ENCODE results near the gene NPHS1. TPM values are rescaled to one million over a fixed set of nuclear protein-coding genes. Genes with fewer than 3 reads are reported as not detected.

NPHS1 gene
- total and polyA plus RNA-seq, 2 of the 8 experiments (the other 6 are each of a cell fraction or from before 2014, with no cell fraction given), result 1.3 to 1.4 TPM

Small RNAs within 50 kb of the gene (small RNA-seq; reads per million reads assigned to genes)
- gene RN7SL402P (ENCODE audit: insufficient read depth), result not detected

Other genes starting within 250 kb of the NPHS1 start
- gene HAUS5, start 239.8 kb downstream of the NPHS1 start, total RNA-seq (2021; fragmentation: NEBNext Ultra II Directional; extraction: Animal tissue kit (Norgen Biotek cat#: 25700)), result 18.9 and 25.7 TPM in 2 replicates
- gene HAUS5, start 239.8 kb downstream of the NPHS1 start, polyA plus RNA-seq (2011; rRNA removed), result 13.8 and 20.1 TPM in 2 replicates
- 80.8 and 83.3 TPM in 2 replicates for gene RBM42, start 223.5 kb downstream of the NPHS1 start, total RNA-seq (2021; fragmentation: NEBNext Ultra II Directional; extraction: Animal tissue kit (Norgen Biotek cat#: 25700))
- gene RBM42, start 223.5 kb downstream of the NPHS1 start, polyA plus RNA-seq (2011; rRNA removed), result 59.8 and 83.6 TPM in 2 replicates
- gene ETV2, start 210.8 kb downstream of the NPHS1 start, total RNA-seq (2021; fragmentation: NEBNext Ultra II Directional; extraction: Animal tissue kit (Norgen Biotek cat#: 25700)), result 0.88 and 1.8 TPM in 2 replicates
- 1.3 and 2.3 TPM in 2 replicates for gene ETV2, start 210.8 kb downstream of the NPHS1 start, polyA plus RNA-seq (2011; rRNA removed)
- gene COX6B1, start 204.2 kb downstream of the NPHS1 start, total RNA-seq (2021; fragmentation: NEBNext Ultra II Directional; extraction: Animal tissue kit (Norgen Biotek cat#: 25700)), result 436 and 437 TPM in 2 replicates
- gene COX6B1, start 204.2 kb downstream of the NPHS1 start, polyA plus RNA-seq (2011; rRNA removed), result 884 and 1,052 TPM in 2 replicates
- gene UPK1A, start 186.0 kb downstream of the NPHS1 start, total RNA-seq (2021; fragmentation: NEBNext Ultra II Directional; extraction: Animal tissue kit (Norgen Biotek cat#: 25700)), result 0.56 and 0.61 TPM in 2 replicates
- gene UPK1A, start 186.0 kb downstream of the NPHS1 start, polyA plus RNA-seq (2011; rRNA removed), result 9.8 and 9.9 TPM in 2 replicates
- 0.42 and 0.50 TPM in 2 replicates for gene ZBTB32, start 147.9 kb downstream of the NPHS1 start, total RNA-seq (2021; fragmentation: NEBNext Ultra II Directional; extraction: Animal tissue kit (Norgen Biotek cat#: 25700))
- 0.11 and 0.17 TPM in 2 replicates for gene ZBTB32, start 147.9 kb downstream of the NPHS1 start, polyA plus RNA-seq (2011; rRNA removed)
- 38.6 and 41.5 TPM in 2 replicates for gene KMT2B, start 134.5 kb downstream of the NPHS1 start, total RNA-seq (2021; fragmentation: NEBNext Ultra II Directional; extraction: Animal tissue kit (Norgen Biotek cat#: 25700))
- gene KMT2B, start 134.5 kb downstream of the NPHS1 start, polyA plus RNA-seq (2011; rRNA removed), result 26.7 and 42.2 TPM in 2 replicates
- gene IGFLR1, start 110.1 kb downstream of the NPHS1 start, total RNA-seq (2021; fragmentation: NEBNext Ultra II Directional; extraction: Animal tissue kit (Norgen Biotek cat#: 25700)), result 8.4 and 12.2 TPM in 2 replicates
- gene IGFLR1, start 110.1 kb downstream of the NPHS1 start, polyA plus RNA-seq (2011; rRNA removed), result 28.9 and 40.3 TPM in 2 replicates
- 15.1 and 18.5 TPM in 2 replicates for gene U2AF1L4, start 107.1 kb downstream of the NPHS1 start, total RNA-seq (2021; fragmentation: NEBNext Ultra II Directional; extraction: Animal tissue kit (Norgen Biotek cat#: 25700))
- gene U2AF1L4, start 107.1 kb downstream of the NPHS1 start, polyA plus RNA-seq (2011; rRNA removed), result 32.7 TPM in 2 replicates
- gene PSENEN, start 106.9 kb downstream of the NPHS1 start, total RNA-seq (2021; fragmentation: NEBNext Ultra II Directional; extraction: Animal tissue kit (Norgen Biotek cat#: 25700)), result 75.3 and 80.2 TPM in 2 replicates
- 66.7 and 73.9 TPM in 2 replicates for gene PSENEN, start 106.9 kb downstream of the NPHS1 start, polyA plus RNA-seq (2011; rRNA removed)
- 2.9 and 3.8 TPM in 2 replicates for gene LIN37, start 103.9 kb downstream of the NPHS1 start, total RNA-seq (2021; fragmentation: NEBNext Ultra II Directional; extraction: Animal tissue kit (Norgen Biotek cat#: 25700))
- 8.5 and 9.8 TPM in 2 replicates for gene LIN37, start 103.9 kb downstream of the NPHS1 start, polyA plus RNA-seq (2011; rRNA removed)
- 0.44 TPM in 1 of 2 replicates, not detected in the other for gene HSPB6, start 95.5 kb downstream of the NPHS1 start, total RNA-seq (2021; fragmentation: NEBNext Ultra II Directional; extraction: Animal tissue kit (Norgen Biotek cat#: 25700))
- gene HSPB6, start 95.5 kb downstream of the NPHS1 start, polyA plus RNA-seq (2011; rRNA removed), result 0.91 and 1.6 TPM in 2 replicates
- 20.8 and 28.9 TPM in 2 replicates for gene PROSER3, start 94.3 kb downstream of the NPHS1 start, total RNA-seq (2021; fragmentation: NEBNext Ultra II Directional; extraction: Animal tissue kit (Norgen Biotek cat#: 25700))
- gene PROSER3, start 94.3 kb downstream of the NPHS1 start, polyA plus RNA-seq (2011; rRNA removed), result 17.8 and 27.8 TPM in 2 replicates
- 25.0 and 25.2 TPM in 2 replicates for gene ARHGAP33, start 76.9 kb downstream of the NPHS1 start, total RNA-seq (2021; fragmentation: NEBNext Ultra II Directional; extraction: Animal tissue kit (Norgen Biotek cat#: 25700))
- gene ARHGAP33, start 76.9 kb downstream of the NPHS1 start, polyA plus RNA-seq (2011; rRNA removed), result 6.5 and 11.2 TPM in 2 replicates
- gene PRODH2, start 39.7 kb downstream of the NPHS1 start, total RNA-seq (2021; fragmentation: NEBNext Ultra II Directional; extraction: Animal tissue kit (Norgen Biotek cat#: 25700)), result not detected in 2 replicates
- gene PRODH2, start 39.7 kb downstream of the NPHS1 start, polyA plus RNA-seq (2011; rRNA removed), result not detected in 2 replicates
- gene KIRREL2, start 4.4 kb upstream of the NPHS1 start, total RNA-seq (2021; fragmentation: NEBNext Ultra II Directional; extraction: Animal tissue kit (Norgen Biotek cat#: 25700)), result 4.6 TPM in 2 replicates
- gene KIRREL2, start 4.4 kb upstream of the NPHS1 start, polyA plus RNA-seq (2011; rRNA removed), result 2.4 and 3.3 TPM in 2 replicates
- gene APLP1, start 16.1 kb upstream of the NPHS1 start, total RNA-seq (2021; fragmentation: NEBNext Ultra II Directional; extraction: Animal tissue kit (Norgen Biotek cat#: 25700)), result 22.0 and 22.2 TPM in 2 replicates
- gene APLP1, start 16.1 kb upstream of the NPHS1 start, polyA plus RNA-seq (2011; rRNA removed), result 19.9 and 32.4 TPM in 2 replicates
- 12.0 and 13.2 TPM in 2 replicates for gene NFKBID, start 48.0 kb upstream of the NPHS1 start, total RNA-seq (2021; fragmentation: NEBNext Ultra II Directional; extraction: Animal tissue kit (Norgen Biotek cat#: 25700))
- gene NFKBID, start 48.0 kb upstream of the NPHS1 start, polyA plus RNA-seq (2011; rRNA removed), result 10.0 and 22.1 TPM in 2 replicates
- gene HCST, start 50.0 kb upstream of the NPHS1 start, total RNA-seq (2021; fragmentation: NEBNext Ultra II Directional; extraction: Animal tissue kit (Norgen Biotek cat#: 25700)), result 1.1 TPM in 1 of 2 replicates, not detected in the other
- gene HCST, start 50.0 kb upstream of the NPHS1 start, polyA plus RNA-seq (2011; rRNA removed), result 2.8 and 3.0 TPM in 2 replicates
- not detected in 2 replicates for gene TYROBP, start 55.8 kb upstream of the NPHS1 start, total RNA-seq (2021; fragmentation: NEBNext Ultra II Directional; extraction: Animal tissue kit (Norgen Biotek cat#: 25700))
- 0.18 and 0.19 TPM in 2 replicates for gene TYROBP, start 55.8 kb upstream of the NPHS1 start, polyA plus RNA-seq (2011; rRNA removed)
- 15.2 and 16.8 TPM in 2 replicates for gene LRFN3, start 83.9 kb upstream of the NPHS1 start, total RNA-seq (2021; fragmentation: NEBNext Ultra II Directional; extraction: Animal tissue kit (Norgen Biotek cat#: 25700))
- 4.6 and 8.0 TPM in 2 replicates for gene LRFN3, start 83.9 kb upstream of the NPHS1 start, polyA plus RNA-seq (2011; rRNA removed)
- gene SDHAF1, start 142.7 kb upstream of the NPHS1 start, total RNA-seq (2021; fragmentation: NEBNext Ultra II Directional; extraction: Animal tissue kit (Norgen Biotek cat#: 25700)), result 16.0 and 16.8 TPM in 2 replicates
- 21.3 and 27.7 TPM in 2 replicates for gene SDHAF1, start 142.7 kb upstream of the NPHS1 start, polyA plus RNA-seq (2011; rRNA removed)
- 20.8 and 21.8 TPM in 2 replicates for gene SYNE4, start 156.3 kb upstream of the NPHS1 start, total RNA-seq (2021; fragmentation: NEBNext Ultra II Directional; extraction: Animal tissue kit (Norgen Biotek cat#: 25700))
- 22.6 and 29.1 TPM in 2 replicates for gene SYNE4, start 156.3 kb upstream of the NPHS1 start, polyA plus RNA-seq (2011; rRNA removed)
- gene ALKBH6, start 161.7 kb upstream of the NPHS1 start, total RNA-seq (2021; fragmentation: NEBNext Ultra II Directional; extraction: Animal tissue kit (Norgen Biotek cat#: 25700)), result 19.2 and 24.8 TPM in 2 replicates
- gene ALKBH6, start 161.7 kb upstream of the NPHS1 start, polyA plus RNA-seq (2011; rRNA removed), result 33.3 and 51.2 TPM in 2 replicates
- gene CLIP3, start 180.4 kb upstream of the NPHS1 start, total RNA-seq (2021; fragmentation: NEBNext Ultra II Directional; extraction: Animal tissue kit (Norgen Biotek cat#: 25700)), result 21.7 and 33.7 TPM in 2 replicates
- 5.9 and 12.0 TPM in 2 replicates for gene CLIP3, start 180.4 kb upstream of the NPHS1 start, polyA plus RNA-seq (2011; rRNA removed)
- gene THAP8, start 201.8 kb upstream of the NPHS1 start, total RNA-seq (2021; fragmentation: NEBNext Ultra II Directional; extraction: Animal tissue kit (Norgen Biotek cat#: 25700)), result 6.0 and 6.4 TPM in 2 replicates
- 11.1 and 14.8 TPM in 2 replicates for gene THAP8, start 201.8 kb upstream of the NPHS1 start, polyA plus RNA-seq (2011; rRNA removed)
- 39.5 and 39.8 TPM in 2 replicates for gene WDR62, start 202.4 kb upstream of the NPHS1 start, total RNA-seq (2021; fragmentation: NEBNext Ultra II Directional; extraction: Animal tissue kit (Norgen Biotek cat#: 25700))
- 28.2 and 39.9 TPM in 2 replicates for gene WDR62, start 202.4 kb upstream of the NPHS1 start, polyA plus RNA-seq (2011; rRNA removed)